Stimulated activated CD4-positive, alpha-beta T cell treated with anti-CD3 and anti-CD28 coated beads, Interleukin-1b, Interleukin-23, amount 100 ng/mL, for 4 hours (primary cell): Measurements from ENCODE around the gene ZNF341.

Source experiments
- DNase-seq, 2 donors: peaks; one replicate each; pipeline ENCODE4 v3.0.0-alpha.2; 2020; ENCODE audit warnings: low read depth in 2 of 2

ZNF341 gene

DNA sequence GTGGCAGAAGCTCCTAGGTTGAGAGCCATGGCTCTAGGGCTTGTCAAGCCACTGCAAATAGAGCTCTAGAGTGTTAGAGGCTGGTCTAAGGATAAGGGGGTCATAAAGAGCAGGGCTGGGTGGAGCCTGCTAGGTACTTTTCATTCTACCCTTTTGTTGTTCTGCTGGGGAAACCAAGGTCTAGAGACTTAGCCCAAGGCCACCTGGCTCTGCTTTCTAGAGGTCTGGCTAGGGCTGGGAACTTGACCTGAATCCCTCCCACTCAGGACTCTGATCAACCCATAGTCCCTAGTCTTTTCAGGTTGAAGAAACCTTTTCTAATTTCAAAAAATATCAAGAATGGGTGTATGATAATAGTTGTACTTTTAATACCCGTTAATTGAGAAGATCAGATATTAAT lies 93.1 kb downstream of the ZNF341 start:
- no peak for DNase-seq

GRCh38 chr20:33825340-33826269 lies 93.8 kb downstream of the ZNF341 start:
- no peak for DNase-seq

- no peak for DNase-seq
Measured at GRCh38 chr20:33826270-33826897, 94.6 kb downstream of the ZNF341 start.

GRCh38 chr20:33827109-33827508 lies 95.3 kb downstream of the ZNF341 start:
- no peak for DNase-seq

- DNase-seq, result no peak
Measured at GRCh38 chr20:33827634-33828325, 96.0 kb downstream of the ZNF341 start.

GRCh38 chr20:33828326-33828844 lies 96.6 kb downstream of the ZNF341 start:
- no peak for DNase-seq

DNA sequence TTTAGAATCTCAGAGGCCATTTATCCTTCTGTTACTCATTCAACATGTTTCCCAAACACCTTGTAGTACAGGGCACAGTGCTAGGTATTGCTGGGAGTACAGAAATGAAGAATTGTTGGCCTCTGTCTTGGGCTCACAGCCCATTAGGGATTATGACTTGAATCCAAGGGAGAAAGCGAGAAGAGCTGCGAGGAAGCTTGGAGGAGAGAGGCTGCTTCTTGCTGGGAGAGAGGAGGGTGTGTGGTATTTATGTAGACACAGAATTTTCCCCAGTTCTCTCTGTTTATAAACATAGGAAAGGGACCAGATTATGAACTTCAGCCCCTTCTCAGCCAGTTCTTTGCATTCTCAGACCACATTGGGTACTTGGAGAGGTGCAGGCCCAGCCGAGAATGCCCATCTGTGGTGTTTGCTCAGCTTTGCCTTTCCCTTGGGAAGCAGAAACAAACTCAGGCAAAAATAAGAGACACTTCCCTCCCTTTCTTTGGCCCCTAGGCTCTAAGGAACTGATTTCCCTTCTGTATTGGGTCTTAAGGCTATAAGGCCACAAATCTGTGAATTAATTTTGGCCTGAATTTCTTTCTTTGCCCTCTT lies 97.3 kb downstream of the ZNF341 start:
- no peak for DNase-seq

GRCh38 chr20:33829636-33830035 lies 97.8 kb downstream of the ZNF341 start:
- DNase-seq, result no peak

GRCh38 chr20:33830371-33830770 lies 98.6 kb downstream of the ZNF341 start:
- no peak for DNase-seq

GRCh38 chr20:33832103-33832804 lies 100.5 kb downstream of the ZNF341 start:
- no peak for DNase-seq

- DNase-seq, result no peak
Measured at GRCh38 chr20:33833333-33833732, 101.5 kb downstream of the ZNF341 start.

DNA sequence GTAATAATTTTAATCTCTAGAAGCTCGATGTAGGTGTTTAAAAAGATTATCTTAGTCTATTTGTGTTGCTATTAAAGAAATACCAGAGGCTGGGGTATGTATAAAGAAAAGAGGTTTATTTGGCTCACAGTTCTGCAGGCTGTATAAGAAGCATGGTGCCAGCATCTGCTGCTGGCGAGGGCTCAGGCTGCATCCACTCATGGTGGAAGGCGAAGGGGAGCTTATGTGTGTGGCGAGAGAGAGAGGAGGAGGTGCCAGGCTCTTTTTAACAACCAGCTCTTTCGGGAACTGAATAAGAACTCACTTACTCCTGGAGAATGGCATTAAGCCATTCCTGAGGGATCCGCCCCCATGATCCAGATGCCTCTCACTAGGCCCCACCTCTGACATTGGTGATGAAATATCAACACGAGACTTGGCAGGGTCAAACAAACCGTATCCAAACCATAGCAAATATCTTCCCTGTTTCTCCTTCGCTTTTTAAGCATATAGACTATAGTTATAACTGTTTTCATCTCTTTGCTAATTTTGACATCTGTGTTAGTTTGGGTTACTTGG lies 103.9 kb downstream of the ZNF341 start:
- DNase-seq, result no peak

GRCh38 chr20:33836277-33836676 lies 104.5 kb downstream of the ZNF341 start:
- no peak for DNase-seq

GRCh38 chr20:33837096-33837830 lies 105.5 kb downstream of the ZNF341 start:
- no peak for DNase-seq

- DNase-seq, result no peak
Measured at GRCh38 chr20:33838035-33838864, 106.5 kb downstream of the ZNF341 start.

DNA sequence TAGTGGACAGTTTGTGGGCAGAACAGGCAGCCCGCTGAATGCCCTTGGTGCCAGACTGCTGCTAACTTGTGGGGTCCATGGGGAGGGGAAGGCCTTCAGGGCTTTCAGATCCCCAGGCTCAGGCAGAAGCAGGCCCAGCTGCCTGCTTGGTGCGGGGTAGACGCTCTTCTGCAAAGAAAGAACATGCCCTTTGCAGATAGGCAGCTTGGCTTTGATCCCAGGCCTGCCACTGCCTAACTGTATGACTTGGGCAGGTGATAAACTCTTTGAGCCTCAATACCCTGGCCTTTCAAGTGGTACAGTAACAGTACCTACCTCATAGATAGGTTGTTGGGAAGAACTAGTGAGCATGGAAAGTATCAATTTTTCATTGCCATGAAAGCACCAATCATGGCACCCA lies 107.8 kb downstream of the ZNF341 start:
- DNase-seq, result no peak

DNA sequence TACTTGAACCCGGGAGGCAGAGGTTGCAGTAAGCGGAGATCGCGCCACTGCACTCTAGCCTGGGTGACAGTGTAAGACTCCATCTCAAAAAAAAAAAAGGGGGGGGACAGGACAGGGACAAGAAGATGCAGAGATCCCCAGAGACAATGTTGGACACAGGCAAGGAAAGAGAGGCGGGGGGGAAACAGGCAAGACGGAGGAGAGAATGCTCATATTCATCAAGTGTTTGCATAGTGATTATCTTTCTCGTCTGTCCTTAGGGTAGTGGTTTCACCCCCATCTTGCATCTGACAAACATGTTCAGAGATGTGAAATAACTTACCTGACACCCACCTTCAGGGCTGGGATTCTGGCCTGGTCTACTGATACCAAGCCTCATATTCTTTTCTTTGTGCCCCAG lies 108.4 kb downstream of the ZNF341 start:
- no peak for DNase-seq

DNA sequence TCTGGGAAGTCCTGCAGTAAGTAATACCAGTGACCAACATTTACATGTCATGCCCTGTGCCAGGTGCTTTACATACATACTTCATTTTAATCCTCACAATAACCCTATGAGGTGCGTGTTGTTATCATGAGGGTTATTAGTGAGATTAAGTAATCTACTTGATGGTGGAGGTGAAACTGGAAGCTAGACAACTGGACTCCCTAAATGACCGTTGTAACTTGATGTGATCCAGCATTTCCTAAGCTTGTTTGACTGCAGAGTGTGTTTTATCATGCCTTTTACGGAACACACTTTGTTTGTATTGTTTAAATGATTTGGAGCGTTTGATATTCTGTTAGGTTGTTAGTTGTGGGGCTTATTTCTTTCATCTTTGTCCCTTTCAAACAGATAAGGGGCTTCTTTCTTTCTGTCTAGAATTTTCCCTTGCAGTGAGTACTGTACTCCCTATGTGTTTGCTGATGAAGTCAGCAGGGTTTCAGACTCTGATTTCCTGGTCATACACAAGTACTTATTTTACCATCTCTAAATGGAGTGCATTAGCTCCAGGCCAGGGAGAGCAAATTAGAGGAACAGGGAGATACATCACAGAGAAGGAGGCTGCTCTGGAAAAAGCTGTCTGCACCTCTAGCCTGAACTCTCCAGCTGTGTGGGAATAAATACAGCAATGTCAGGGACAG lies 109.1 kb downstream of the ZNF341 start:
- DNase-seq, result no peak

GRCh38 chr20:33841436-33841799 lies 109.6 kb downstream of the ZNF341 start:
- DNase-seq, result no peak
